HG03457 (cell line): ENCODE results near the gene ENTREP3.
"Not testable (repeated sequence)": the region's sequence is repeated elsewhere in the genome, so short reads cannot be mapped to it uniquely, and the experiment has no call there.

Experiments used
- ATAC-seq: cut with Tn5 transposase; IDR thresholded peaks from one replicate; pipeline ENCODE4 v1.9.1; 2021; ENCODE audit warnings: moderate number of reproducible peaks; ENCODE audit not compliant: unreplicated experiment

The ENTREP3 gene, protein sequence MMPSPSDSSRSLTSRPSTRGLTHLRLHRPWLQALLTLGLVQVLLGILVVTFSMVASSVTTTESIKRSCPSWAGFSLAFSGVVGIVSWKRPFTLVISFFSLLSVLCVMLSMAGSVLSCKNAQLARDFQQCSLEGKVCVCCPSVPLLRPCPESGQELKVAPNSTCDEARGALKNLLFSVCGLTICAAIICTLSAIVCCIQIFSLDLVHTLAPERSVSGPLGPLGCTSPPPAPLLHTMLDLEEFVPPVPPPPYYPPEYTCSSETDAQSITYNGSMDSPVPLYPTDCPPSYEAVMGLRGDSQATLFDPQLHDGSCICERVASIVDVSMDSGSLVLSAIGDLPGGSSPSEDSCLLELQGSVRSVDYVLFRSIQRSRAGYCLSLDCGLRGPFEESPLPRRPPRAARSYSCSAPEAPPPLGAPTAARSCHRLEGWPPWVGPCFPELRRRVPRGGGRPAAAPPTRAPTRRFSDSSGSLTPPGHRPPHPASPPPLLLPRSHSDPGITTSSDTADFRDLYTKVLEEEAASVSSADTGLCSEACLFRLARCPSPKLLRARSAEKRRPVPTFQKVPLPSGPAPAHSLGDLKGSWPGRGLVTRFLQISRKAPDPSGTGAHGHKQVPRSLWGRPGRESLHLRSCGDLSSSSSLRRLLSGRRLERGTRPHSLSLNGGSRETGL

GRCh38 chr1:155255243-155256007 is at the start of gene ENTREP3:
TSS of gene ENTREP3 (minus strand) at chr1:155255483. CDS start at chr1:155254877, 606 bp downstream.
- no peak for ATAC-seq

GRCh38 chr1:155304558-155305063 is 49.3 kb upstream of the ENTREP3 start:
- ATAC-seq: no peak

- no peak for ATAC-seq
These were observed 46.1 kb upstream of the ENTREP3 start, which contains the start of gene PKLR for GRCh38 chr1:155301342-155301841. TSS of gene PKLR (minus strand) at chr1:155301438. CDS start at chr1:155301395, 43 bp downstream.

GRCh38 chr1:155300553-155301329 is 45.5 kb upstream of the ENTREP3 start:
- no peak for ATAC-seq

DNA sequence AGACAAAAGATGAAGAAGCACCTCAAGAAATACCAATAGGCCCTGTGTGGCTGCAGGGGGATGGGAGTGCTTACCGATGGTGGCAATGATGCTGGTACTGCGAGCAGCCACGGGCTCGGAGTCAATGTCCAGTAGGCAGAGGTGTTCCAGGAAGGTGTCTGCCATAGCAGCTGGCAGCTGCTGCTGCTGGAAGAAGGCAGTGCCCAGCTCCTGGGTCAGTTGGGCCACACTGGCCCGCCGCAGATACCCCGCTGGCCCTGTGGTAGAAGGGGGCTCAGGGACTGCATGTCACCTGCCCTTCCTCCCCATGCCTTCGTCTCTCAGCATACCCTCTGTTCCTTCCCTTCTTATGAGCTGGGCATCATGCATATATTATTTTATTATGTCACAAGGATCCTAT is 44.7 kb upstream of the ENTREP3 start:
- no peak for ATAC-seq

DNA sequence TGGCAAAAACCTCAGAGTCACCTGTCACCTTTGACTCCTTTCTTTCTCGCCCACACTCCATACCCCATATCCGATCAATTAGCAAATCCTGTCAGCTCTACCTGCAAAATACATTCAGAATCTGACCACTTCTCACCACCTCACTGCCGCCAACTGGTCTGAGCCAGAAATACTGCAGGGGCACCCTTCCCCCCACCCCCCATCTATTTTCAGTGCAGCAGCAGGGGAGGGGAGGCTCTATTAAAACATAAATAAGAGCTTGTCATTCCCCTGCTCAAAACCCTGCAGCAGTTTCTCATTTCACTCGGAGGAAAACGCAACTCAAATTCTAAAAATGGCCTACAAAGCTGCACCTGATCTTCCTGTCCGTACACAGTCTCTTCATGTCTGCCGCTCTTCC is 42.1 kb upstream of the ENTREP3 start:
- no peak for ATAC-seq

DNA sequence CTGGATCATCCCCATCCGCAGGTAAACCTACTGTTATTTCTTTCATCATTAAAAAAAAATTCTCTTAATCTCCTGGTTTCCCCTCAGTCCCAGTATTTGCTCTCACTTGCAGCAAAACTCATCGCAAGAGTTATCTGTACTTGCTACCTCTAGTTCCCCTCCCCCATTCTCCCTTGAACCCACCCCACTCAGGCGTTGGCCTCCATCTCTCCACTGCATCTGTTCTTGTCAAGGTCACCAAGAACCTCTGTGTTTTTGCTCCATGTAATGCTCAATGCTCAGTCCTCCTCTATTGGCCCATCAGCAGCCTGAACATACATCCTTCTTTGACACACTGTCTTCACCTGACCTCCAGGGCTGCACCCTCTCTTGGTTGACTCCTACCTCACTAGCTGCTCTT is 41.4 kb upstream of the ENTREP3 start:
- ATAC-seq: no peak

DNA sequence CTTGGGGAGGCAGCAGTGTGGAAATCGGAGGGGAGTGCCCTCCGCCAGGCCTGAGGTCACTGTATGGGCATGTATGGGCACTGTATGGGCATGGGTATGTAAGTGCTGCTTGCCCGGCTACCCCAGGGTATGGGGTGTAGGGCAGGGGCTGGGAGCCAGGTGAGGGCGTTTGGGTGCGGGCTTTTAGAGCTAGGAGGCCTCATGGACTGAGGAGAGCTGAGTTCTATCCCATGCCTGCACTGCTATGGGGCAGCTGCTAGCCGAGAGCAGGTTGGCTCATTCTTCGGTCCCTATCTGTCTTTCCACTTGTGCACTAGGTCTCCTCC is 40.6 kb upstream of the ENTREP3 start:
- ATAC-seq: no peak

DNA sequence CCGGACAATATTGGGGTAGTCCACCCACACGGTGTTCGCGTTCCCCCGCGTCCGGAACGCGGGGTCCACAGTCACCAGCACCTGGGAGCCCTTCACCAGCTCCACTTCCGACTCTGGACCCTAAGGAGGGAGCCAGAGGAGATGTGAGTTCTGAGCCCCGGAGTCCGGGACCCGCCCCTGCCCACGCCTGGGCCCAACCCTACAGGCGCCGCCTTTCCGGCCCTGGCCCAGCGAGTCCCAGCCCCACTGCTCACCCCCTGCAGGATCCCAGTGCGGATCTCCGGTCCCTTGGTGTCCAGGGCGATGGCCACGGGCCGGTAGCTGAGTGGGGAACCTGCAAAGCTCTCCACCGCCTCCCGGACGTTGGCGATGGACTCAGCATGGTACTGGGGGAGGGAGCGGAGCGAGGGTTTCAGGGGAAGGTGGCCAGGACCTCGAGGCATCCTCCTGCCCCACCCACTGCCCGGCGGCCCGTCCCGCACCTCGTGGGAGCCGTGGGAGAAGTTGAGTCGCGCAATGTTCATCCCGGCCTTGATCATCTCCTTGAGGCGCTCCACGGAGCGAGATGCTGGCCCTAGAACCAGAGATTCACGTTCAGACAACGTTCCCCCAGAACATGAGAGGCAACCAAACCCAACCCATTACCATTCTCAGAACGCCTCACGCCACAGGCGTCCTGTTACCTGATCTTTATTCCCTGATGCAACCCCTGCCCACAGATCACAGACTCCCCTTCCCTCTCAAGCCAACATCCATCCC is 40.1 kb upstream of the ENTREP3 start:
- ATAC-seq: no peak

DNA sequence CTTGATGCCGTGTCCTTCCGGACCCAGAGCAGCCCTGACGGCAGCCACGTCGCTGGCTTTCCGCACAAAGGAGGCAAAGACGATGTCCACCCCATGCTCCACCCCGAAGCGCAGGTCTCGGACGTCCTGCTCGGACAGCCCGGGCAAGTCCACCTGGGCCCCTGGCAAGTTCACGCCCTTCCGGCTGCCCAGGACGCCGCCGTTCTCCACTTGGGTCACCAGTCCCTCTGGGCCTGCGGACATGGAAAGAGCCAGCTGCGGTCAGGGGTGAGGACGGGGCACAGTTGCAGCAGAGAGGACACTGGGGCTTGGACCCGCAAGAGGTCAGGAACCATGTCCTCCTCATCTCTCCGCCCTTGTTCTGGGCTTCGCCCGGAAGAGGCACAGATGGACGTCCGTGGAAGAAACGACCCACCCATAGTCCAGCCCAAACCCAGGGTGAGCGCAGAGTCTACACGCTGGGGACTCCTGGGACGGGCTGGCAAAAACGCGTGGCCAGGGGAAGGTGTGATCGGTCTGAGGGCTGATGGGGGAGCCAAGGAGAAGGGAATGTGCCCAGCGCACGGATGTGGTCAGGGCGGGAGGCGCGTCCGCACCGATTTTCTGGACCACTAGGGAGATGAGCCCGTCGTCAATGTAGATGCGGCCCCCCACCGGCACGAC is 39.4 kb upstream of the ENTREP3 start:
- ATAC-seq: no peak

DNA sequence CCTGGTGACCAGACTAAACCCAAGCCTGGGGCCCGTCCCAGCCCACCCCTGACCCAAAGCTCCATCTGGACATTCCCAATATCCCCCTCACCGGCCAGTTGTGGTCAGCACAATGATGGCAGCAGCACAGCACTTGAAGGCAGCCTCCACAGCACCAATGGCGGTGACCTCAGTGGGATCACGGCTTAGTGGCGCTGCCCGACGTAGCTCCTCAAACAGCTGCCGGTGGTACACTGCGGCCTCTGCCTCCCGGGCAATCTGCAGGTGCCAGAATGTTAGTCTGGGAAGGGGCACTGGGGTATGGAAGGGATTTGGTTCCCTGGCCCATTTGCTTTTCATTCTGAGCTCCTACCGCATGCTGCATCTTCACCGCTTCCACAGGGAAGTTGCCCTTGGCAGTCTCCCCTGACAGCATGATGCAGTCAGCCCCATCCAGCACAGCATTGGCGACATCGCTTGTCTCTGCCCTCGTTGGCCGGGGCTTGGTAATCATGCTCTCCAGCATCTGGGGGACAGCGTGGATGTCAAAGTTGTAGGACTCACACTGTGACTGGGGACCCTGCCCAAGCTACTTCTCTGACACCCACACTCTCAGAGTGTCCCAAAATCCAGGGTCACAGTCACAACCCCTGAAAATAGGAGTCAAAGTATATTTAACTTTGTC is 37.9 kb upstream of the ENTREP3 start:
- ATAC-seq: no peak

DNA sequence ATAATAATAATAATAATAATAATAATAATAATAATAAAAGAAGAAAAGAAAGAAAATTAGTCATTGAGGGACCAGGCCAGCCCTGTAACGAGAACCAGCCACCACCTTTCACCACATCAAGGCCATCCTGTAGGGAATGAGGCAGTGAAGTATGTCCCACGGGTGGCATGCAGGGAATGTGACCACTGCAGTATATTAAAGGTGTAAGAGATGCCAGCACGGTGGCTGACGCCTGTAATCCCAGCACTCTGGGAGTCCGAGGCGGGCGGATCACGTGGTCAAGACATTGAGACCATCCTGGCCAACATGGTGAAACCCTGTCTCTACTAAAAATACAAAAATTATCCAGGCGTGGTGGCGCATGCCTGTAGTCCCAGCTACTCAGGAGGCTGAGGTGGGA is 35.7 kb upstream of the ENTREP3 start:
- not testable (repeated sequence) for ATAC-seq

GRCh38 chr1:155287987-155288543 is 32.8 kb upstream of the ENTREP3 start:
- ATAC-seq: no peak

- ATAC-seq: no peak
These were observed 31.3 kb upstream of the ENTREP3 start for GRCh38 chr1:155286544-155286943.

DNA sequence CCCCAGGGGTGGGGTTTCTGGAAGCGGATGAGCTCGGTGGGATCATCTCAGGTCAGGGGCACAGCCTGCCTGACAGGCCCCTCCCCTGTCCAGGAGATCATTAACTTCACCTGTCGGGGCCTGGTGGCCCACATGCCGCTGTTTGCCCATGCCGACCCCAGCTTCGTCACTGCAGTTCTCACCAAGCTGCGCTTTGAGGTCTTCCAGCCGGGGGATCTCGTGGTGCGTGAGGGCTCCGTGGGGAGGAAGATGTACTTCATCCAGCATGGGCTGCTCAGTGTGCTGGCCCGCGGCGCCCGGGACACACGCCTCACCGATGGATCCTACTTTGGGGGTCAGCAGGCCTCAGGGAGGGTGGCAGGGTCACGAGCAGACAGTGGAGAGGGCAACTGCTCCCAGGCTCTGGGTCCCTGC is 30.4 kb upstream of the ENTREP3 start:
- ATAC-seq: no peak

DNA sequence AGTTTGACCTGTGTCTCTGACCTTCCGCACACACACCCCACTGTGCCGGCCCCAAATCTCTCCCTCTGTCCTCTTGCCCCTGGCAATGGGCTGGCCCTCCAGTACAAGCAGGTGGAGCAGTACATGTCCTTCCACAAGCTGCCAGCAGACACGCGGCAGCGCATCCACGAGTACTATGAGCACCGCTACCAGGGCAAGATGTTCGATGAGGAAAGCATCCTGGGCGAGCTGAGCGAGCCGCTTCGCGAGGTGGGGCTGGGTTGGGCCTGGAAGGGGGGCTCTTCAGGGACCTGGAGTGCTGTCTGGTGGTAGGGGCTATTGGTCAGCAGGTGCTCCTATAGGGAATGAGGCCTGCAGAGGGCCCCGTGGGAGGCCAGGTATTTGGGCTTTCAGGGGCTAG is 29.8 kb upstream of the ENTREP3 start:
- no peak for ATAC-seq

DNA sequence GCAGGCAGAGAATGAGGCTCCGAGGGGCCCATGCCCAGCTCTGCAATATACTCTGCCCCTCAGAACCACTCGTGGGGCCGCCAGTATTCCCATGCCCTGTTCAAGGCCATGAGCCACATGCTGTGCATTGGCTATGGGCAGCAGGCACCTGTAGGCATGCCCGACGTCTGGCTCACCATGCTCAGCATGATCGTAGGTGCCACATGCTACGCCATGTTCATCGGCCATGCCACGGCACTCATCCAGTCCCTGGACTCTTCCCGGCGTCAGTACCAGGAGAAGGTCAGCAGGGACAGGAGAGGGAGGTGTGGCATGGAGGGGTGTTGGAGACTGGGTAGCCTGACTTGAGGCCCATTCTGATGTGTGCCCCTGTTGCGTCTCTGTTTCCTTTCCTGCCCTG is 29.2 kb upstream of the ENTREP3 start:
- no peak for ATAC-seq

DNA sequence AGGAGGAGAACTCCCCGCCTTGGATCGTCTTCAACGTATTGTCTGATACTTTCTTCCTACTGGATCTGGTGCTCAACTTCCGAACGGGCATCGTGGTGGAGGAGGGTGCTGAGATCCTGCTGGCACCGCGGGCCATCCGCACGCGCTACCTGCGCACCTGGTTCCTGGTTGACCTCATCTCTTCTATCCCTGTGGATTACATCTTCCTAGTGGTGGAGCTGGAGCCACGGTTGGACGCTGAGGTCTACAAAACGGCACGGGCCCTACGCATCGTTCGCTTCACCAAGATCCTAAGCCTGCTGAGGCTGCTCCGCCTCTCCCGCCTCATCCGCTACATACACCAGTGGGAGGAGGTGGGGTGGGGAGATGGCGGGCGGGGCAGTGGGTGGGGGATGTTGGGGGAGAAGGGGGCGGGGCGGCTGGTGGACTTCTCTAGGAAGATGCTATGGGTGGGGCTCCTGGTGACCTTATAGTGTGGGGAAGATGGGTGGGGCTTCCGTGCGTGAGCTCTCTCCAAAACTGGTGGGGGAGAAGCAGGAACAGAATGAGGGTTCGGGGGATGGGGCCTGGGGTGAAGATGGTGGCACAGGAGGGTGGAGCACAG is 27.3 kb upstream of the ENTREP3 start:
- no peak for ATAC-seq
